Measurements from ENCODE around the gene NIPBL.

DNA sequence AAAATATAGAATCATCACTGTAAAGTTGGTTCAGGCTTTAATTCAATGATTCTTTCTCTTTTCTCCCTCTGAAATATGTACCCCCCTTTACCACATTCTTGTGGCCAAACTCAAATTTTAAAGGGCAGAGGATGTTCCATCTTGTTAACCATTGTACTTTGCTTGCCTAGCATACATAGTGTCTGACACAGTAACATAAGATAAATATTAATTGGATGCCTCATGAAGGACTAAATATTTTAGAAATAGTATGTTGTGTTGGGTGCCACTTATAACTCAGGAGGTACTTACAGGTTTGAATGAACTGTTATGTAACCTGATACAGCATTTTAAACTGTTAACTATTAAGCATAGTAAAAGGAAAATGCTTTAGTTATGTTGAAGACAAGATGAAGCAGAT, 71.5 kb downstream of the NIPBL start:
- no peak for TF ChIP-seq CTCF (conservative IDR thresholded peaks at IDR 0.05; ENCODE audit: low read depth, low read length)
- TF ChIP-seq EZH2 (IDR thresholded peaks at IDR 0.05; ENCODE audit: borderline replicate concordance, low read depth, low read length, poor library complexity, severe bottlenecking) = no peak
